GM18498 (cell line): Measurements from ENCODE around the gene CDYL.
A peak's percentile ranks its signal among the peaks of the same experiment; 100 is the strongest.
"Not testable (repeated sequence)": the region's sequence is repeated elsewhere in the genome, so short reads cannot be mapped to it uniquely, and the experiment has no call there.

ENCODE experiments used
- ATAC-seq: cut with Tn5 transposase; IDR thresholded peaks from one replicate; pipeline ENCODE4 v1.9.1; 2021; ENCODE audit warnings: mild to moderate bottlenecking, moderate library complexity; ENCODE audit not compliant: unreplicated experiment

CDYL gene

DNA sequence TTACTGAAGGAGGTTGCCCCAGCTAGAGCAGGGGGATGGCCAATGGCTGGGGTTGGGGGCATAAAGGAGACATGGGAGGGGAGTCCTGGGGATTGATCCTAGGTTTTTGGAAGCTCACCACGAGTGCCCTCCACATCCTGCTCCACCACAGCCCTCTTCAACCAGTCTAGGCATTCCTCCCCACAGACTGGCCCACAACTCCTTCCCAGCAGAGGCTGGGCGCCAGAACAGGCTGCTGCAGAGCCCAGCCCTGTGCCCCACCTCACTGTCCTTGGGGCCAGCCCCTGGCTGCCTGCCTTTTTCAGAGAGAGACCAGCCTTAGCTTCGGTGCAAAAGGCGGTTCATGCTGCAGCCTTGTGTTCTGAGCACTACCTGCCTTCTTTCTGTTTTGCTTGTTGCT, 211.2 kb downstream of the CDYL start:
- ATAC-seq, result no peak

DNA sequence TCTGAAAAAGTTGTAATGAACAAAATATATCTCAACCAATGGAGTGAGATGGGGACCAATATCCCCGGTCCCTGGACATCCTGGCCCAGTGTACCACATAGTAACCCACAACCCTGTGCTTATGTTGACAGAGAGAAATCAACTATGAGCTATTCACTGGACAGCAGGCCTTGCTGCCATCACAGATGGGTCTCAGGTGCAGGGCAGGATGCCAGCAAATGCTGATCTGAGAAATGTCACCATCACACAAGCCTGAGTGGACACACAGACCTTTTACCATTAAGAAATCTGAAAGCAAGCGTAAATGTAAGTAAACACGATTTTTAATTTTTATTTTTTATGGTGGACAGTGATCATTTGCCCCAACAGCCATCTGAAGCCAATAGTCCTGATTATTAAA, 218.5 kb downstream of the CDYL start:
- ATAC-seq, result no peak

DNA sequence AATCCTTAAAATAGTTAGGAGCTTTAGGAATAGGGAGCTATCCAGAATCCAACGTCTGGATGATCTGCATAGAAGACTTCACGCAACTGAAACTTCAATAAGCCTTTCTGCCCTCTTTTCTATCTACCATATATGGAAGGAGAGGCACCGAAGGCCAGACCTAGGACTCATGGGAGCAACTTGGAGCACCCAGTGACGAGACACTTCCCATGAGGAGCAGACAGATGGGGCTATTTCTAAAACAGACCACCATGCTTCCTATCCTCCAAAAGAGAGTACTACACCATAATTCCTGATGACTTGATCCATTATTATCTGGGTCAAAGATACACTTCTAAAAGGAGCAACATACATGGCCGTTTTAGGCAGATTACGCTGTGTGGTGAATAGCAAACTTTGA, 221.7 kb downstream of the CDYL start:
- no peak for ATAC-seq

DNA sequence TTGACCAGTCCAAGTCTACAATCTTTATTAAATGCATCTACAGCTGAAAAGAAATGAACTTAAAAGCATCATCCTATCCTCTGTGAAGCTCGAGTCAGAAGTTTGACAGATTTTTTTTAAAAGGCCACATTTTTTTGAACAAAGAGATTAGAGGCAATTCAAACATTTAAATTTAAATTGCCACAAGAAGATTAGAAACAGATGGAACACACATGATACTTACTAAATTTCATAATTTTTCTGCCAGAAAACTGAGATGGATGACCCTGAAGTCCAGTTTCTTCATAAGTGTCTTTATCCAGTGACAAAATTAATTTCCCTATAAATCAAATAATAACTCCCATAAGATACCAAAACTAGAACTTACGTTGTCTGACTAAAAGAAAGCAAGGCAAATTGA, 223.4 kb downstream of the CDYL start:
- ATAC-seq, result no peak

DNA sequence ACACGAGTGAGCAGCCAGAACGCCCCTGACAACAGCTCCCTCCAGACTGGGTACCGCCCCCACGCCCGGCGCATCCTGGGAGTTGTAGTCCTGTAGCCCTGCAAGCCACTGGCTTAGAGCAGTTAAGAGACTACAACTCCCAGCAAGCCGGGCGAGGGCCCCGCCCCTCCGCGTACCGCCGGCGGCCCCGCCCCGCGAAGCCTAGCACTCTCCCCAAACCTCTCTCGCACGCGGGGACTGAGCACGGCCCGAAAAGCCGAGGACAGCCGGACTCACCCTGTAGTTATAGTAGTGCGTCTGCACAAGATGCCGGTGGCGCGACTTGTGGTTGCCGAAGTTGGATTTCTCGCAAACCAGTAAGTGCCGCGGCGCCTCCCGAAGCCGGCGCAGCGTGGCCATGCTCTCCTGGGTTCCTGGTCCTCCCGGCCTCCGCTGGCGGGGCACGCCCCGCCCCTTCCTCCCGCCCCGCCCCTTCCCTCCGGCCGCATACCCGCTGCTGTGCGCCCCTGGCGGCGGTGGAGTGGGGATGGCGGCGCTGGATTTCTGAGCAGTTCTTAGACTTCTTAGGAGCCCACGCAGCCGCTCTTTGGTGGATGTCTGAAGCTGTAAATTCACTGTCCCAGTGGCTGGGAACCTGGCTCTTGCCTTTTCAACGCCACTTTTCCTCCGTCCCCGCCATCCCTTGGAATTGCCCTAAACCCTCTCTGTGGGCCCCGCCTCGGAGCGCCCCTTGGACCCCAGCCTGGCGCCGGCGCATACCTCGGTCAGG, 227.6 kb downstream of the CDYL start, which contains the start of gene RPP40:
Gene RPP40, minus strand, starts transcription at position 434 of the 769 bp plus-strand sequence. Its CDS starts 35 bp downstream, at position 399.
- peak; percentile 95 for ATAC-seq

DNA sequence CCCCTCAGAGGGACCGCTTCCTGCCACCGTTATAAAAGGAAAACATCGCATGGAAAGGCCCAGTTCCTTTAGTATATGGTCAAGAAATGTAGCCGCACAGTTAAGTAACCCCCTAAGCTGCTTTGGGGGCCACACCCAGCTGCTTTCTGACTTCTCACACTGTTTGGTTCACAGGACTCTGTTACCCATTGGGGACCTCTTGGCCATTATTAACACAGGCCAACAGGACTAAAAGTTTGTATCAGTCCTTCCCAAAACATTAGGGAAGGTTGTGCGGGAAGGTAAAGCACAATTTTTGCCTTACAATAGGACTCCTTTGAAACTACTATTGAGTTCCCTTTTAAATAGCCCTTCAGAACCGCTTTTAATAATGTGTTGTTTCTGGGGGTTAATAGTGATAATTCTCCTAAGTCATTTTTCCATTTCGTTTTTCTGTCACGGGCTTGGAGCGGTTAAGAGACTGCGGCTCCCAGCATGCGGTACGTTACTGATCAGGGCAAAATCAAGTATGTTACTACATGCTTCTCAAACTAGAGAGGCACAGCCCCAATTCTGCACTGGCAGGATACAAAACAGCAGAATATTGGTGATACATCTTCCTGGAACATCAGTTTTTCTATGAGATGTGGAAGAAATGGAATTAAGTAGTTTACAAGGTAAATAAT, 228.3 kb downstream of the CDYL start:
- ATAC-seq, result peak; percentile 1

DNA sequence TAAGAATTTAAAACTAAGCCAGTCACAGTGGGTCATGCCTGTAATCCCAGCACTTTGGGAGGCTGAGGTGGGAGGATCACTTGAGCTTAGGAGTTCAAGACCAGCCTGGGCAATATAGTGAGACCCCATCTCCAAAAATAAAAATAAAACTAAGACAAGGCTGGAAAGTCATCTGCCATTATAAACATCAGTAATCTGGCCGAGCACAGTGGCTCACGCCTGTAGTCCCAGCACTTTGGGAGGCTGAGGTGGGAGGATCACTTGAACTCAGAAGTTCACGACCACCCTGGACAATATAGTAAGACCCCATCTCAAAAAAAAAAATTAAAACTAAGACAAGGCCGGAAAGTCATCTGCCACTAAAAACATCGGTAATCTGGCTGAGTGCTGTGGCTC, 228.8 kb downstream of the CDYL start:
- ATAC-seq, result not testable (repeated sequence)
